Stomach (tissue), 9 donors: ENCODE results near the gene NPEPPS. TPM values are rescaled to one million over a fixed set of nuclear protein-coding genes. Genes with fewer than 3 reads are reported as not detected.

Source experiments
- DNase-seq, 2 donors: peaks; one replicate each; pipeline versions ENCODE4 v3.0.0 to v3.0.0-alpha.2; 2013 to 2019
- H3K27ac ChIP-seq, 5 donors: fragments of 200-600 bp in 4 of 5; sonication (generic) in 4 of 5; one replicate each; pipeline ENCODE4 v1.5.1; 2013 to 2019; ENCODE audit warnings: mild to moderate bottlenecking in 1 of 5, moderate library complexity in 1 of 5
- H3K27me3 ChIP-seq, 3 donors: fragments of 200-600 bp; sonication (generic); one replicate each; pipeline ENCODE4 v1.5.1; 2017 to 2019; ENCODE audit warnings: mixed run types in 1 of 3
- H3K36me3 ChIP-seq, 4 donors: fragments of 200-600 bp; sonication (generic); 1 replicate in 3 of 4; 2 replicates in 1 of 4; pipeline ENCODE4 v1.5.1; 2016 to 2019
- H3K4me1 ChIP-seq, 4 donors: fragments of 200-600 bp; sonication (generic); one replicate each; pipeline ENCODE4 v1.5.1; 2016 to 2019
- H3K4me3 ChIP-seq, 4 donors: fragments of 200-600 bp; sonication (generic) in 3 of 4; one replicate each; pipeline ENCODE4 v1.5.1; 2016 to 2019; ENCODE audit warnings: mild to moderate bottlenecking in 1 of 4
- H3K9me3 ChIP-seq, 4 donors: fragments of 200-600 bp; sonication (generic); one replicate each; pipeline ENCODE4 v1.5.1; 2016 to 2019
- EP300 ChIP-seq: sonication (generic); formaldehyde crosslinking; IDR thresholded peaks from one replicate; pipeline ENCODE4 v1.6.1; 2017; ENCODE audit warnings: antibody characterized with exemption
- POLR2A ChIP-seq, 4 donors: fragments of 450-650 bp; IDR thresholded peaks; one replicate each; pipeline ENCODE4 v1.6.1; 2016; ENCODE audit warnings: antibody characterized with exemption in 4 of 4, control low read depth in 2 of 4, mild to moderate bottlenecking in 1 of 4, moderate library complexity in 1 of 4
- POLR2AphosphoS5 ChIP-seq, 3 donors: sonication (generic); formaldehyde crosslinking; IDR thresholded peaks; one replicate each; pipeline ENCODE4 v1.6.1; 2016; ENCODE audit warnings: antibody characterized with exemption in 3 of 3
- WGBS, 5 donors: extraction: QIAGEN DNeasy Blood & Tissue Kit in 3 of 5; methylation state at CpG; one replicate each; pipeline versions ENCODE4 v1.1.5 to v1.1.7; 2013 to 2018; 5-methylcytosine and 5-hydroxymethylcytosine counted together
- intact Hi-C: fragments of 100-400 bp; cut with DNase I; formaldehyde crosslinking; loops from one replicate; pipeline ENCODE4 v1.15.1; 2023; ENCODE audit warnings: low total_unique reads
- polyA plus RNA-seq, 3 donors: library from polyadenylated mRNA; stranded (reverse); fragments of 200-250 nt; gene quantifications; one replicate each; pipeline ENCODE4 v1.2.3, GENCODE V29; 2013
- total RNA-seq, 5 donors: library from RNA; depleted of rRNA; stranded (reverse); fragments of >200 nt; gene quantifications; one replicate each; pipeline versions ENCODE4 v1.1.0 to v1.2.3, GENCODE V29; 2014 to 2016
- TF ChIP-seq, protein P1 (sequence below), 7 experiments: fragments of 450-650 bp in 4 of 7; fragments of 200-600 bp in 3 of 7; sonication (generic) in 3 of 7; IDR thresholded peaks; one replicate each; pipeline ENCODE4 v1.5.1; 2016 to 2019; ENCODE audit warnings: antibody characterized with exemption in 7 of 7, control low read depth in 2 of 7, mild to moderate bottlenecking in 1 of 7
- donor health status: healthy with polysubstance abuse.
- donor health status: Bipolar disorder and iron deficiency.
- donor health status: healthy.

The NPEPPS gene
- total and polyA plus RNA-seq, 8 donors = 19.9 to 243 (median 124) TPM

DNA sequence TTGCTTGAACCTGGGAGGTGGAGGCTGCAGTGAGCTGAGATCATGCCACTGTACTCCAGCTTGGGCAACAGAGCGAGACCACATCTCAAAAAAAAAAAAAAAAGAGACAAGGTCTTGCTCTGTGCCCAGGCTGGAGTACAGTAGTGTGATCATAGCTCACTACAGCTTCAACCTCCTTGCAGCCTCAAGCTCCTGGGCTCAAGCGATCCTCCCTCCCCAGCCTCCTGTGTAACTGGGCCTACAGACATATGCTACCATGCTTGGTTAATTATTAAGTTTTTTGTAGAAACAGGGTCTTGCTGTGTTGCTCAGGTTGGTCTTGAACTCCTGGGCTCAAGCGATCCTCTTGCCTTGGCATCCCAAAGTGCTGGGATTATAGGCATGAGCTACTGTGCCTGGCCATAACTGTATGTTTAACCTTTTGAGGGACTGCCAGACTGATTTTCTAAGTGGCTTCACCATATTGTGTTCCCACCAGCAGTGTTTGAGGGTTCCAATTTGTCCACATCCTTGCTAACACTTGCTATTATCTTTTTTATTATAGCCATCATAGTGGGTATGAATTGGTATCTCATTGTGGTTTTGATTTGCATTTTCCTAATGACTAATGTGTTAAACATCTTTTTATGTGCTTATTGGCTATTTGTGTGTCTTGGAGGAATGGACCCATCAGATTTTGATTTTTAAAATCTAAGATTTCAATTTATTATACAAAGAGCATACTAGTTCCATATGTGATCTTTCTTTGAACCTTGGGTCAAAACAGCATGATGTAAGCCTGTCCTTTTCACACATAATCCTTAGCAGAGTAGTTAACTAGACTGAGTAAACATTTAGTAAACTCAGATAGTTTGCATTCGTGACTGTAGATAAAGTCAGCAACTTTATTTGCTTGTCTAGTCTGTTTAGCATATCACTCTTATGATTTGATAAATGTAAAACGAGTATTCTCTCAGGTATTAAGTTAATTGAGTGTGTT lies 80.8 kb downstream of the NPEPPS start:
- Histone ChIP-seq H3K36me3 (peaks cover 16 to 81% (median 73%) of the 10 kb centered on the region in 4 donors), H3K27me3 (no peaks in the 10 kb centered on the region), H3K4me3 (no peak overlapping the region), H3K4me1 (peaks cover 3 to 36% (median 12%) of the 10 kb centered on the region in 4 donors), H3K9me3 (no peaks in the 10 kb centered on the region), H3K27ac (peak overlapping the region in 1 of 5 donors; percentile 26)
- no peak for DNase-seq
- intact Hi-C loops = no loop called here
- WGBS, 5 donors = 68 to 77% (median 75%) methylated on average over 5 of the region's 5 CpGs
- no peak for TF ChIP-seq POLR2AphosphoS5 (IDR thresholded peaks at IDR 0.05)
- TF ChIP-seq EP300 = no peak
- TF ChIP-seq POLR2A (IDR thresholded peaks at IDR 0.05) = no peak
- TF ChIP-seq, protein P1, sequence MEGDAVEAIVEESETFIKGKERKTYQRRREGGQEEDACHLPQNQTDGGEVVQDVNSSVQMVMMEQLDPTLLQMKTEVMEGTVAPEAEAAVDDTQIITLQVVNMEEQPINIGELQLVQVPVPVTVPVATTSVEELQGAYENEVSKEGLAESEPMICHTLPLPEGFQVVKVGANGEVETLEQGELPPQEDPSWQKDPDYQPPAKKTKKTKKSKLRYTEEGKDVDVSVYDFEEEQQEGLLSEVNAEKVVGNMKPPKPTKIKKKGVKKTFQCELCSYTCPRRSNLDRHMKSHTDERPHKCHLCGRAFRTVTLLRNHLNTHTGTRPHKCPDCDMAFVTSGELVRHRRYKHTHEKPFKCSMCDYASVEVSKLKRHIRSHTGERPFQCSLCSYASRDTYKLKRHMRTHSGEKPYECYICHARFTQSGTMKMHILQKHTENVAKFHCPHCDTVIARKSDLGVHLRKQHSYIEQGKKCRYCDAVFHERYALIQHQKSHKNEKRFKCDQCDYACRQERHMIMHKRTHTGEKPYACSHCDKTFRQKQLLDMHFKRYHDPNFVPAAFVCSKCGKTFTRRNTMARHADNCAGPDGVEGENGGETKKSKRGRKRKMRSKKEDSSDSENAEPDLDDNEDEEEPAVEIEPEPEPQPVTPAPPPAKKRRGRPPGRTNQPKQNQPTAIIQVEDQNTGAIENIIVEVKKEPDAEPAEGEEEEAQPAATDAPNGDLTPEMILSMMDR (IDR thresholded peaks at IDR 0.05) = no peak

DNA sequence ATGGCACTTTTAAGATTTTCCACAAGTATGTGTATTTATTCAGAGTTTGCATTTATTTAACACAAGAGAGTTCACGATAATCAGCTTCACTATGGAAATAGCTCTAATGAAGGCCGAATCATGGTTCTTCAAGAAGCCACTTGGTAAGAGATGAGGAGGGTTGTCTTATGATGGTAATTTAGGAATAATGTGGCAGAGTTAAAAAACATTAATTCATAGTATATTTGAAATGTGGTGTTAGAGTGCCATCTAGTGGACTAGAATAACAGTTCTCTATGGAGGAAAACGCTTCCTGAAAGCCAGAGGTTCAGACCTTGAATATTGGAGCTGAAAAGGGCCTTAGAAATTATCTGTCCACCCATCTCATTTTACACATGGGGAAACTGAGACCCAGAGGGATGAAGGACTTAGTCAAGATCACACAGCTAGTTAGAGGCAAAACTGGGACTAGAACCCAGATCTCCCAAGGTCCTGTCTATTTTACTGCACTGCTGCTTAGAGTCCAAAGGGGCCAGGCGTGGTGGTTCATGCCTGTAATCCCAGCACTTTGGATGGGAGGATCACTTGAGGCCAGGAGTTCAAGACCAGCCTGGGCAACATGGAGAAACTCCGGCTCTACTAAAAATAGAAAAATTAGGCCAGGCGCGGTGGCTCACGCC lies 85.0 kb downstream of the NPEPPS start:
- peak in 1 of 2 donors; percentile 77 for DNase-seq
- Histone ChIP-seq H3K27ac (peak overlapping the region in 1 of 5 donors; percentile 33), H3K9me3 (no peaks in the 10 kb centered on the region), H3K4me3 (no peak overlapping the region), H3K36me3 (peaks cover 33 to 84% (median 81%) of the 10 kb centered on the region in 4 donors), H3K27me3 (no peaks in the 10 kb centered on the region), H3K4me1 (peaks cover 7 to 40% (median 24%) of the 10 kb centered on the region in 4 donors)
- TF ChIP-seq EP300 (no peak), POLR2A (IDR thresholded peaks at IDR 0.05) (peak in 1 of 4 donors; percentile 13), POLR2AphosphoS5 (IDR thresholded peaks at IDR 0.05) (peak in 1 of 3 donors; percentile 11)
- TF ChIP-seq, protein P1 (IDR thresholded peaks at IDR 0.05) = peak in 5 of 7 experiments; percentile 46 to 78 (median 70)
- 57 to 80% (median 76%) methylated on average over 6 to 8 of the region's 8 CpGs for WGBS, 5 donors
- intact Hi-C loops = no loop called here

DNA sequence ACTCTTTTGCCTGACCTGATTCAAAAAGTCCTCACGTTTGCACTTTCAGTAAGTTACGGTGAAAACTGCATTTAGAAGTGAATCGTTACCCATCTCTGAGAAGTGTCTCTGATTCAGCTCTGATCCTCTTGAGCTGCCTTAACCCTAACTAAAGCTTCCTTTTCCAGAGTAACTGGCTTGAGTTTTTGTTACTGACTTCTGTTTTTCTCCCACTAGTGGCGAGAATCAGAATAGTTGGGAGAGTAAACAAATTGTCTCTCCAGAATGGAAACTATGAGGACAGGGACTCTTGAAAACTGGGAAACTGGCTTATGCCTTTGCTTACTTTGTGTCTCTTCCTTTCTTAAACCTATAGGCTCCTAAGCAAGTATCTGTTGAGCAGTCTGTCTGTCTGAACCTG lies 87.5 kb downstream of the NPEPPS start:
- TF ChIP-seq POLR2A (IDR thresholded peaks at IDR 0.05) (no peak), POLR2AphosphoS5 (IDR thresholded peaks at IDR 0.05) (no peak), EP300 (no peak)
- TF ChIP-seq, protein P1 (IDR thresholded peaks at IDR 0.05) = no peak
- intact Hi-C loops = no loop called here
- Histone ChIP-seq H3K9me3 (no peaks in the 10 kb centered on the region), H3K4me3 (no peak overlapping the region), H3K4me1 (peaks cover 9 to 42% (median 27%) of the 10 kb centered on the region in 4 donors), H3K27ac (peak overlapping the region in 2 of 5 donors; percentile 18 to 65), H3K36me3 (peaks cover 23 to 93% (median 88%) of the 10 kb centered on the region in 4 donors), H3K27me3 (no peaks in the 10 kb centered on the region)
- 49 to 66% (median 61%) methylated on average over 4 of the region's 4 CpGs for WGBS, 5 donors
- no peak for DNase-seq

DNA sequence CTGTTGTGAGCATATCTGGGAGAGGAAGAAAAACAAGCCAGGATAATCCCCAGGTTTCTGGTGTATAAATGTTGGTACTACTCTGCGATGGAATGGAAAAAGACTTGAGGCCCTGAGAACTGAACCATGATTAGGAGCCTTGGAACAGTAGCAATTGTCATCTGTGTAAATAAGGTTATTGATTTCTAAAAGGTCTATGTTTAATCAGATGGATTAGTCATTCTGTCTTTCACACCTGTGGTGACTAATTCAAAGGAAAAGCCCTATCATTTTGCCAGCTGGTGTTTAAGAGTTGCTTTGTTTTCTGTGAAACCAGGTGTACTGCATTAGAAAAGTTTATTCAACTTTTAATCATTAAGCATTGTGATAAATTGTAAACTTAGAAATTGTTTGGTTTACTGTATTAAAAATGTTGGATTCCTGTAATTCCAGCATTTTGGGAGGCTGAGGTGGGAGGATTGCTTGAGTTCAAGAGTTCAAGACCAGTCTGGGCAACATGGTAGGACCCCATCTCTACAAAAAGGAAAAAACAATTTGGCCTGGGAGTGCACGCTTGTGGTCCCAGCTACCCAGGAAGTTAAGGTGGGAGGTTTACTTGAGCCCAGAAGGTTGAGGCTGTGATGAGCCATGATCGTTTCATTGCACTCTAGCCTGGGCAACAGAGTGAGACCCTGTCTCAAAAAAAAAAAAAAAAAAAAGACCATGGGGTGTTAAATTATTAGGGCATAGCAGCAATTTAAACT lies 89.8 kb downstream of the NPEPPS start:
- Histone ChIP-seq H3K27me3 (no peaks in the 10 kb centered on the region), H3K27ac (peak overlapping the region in 2 of 5 donors; percentile 46 to 65), H3K4me1 (peaks cover 9 to 42% (median 27%) of the 10 kb centered on the region in 4 donors), H3K36me3 (peaks cover 17 to 93% (median 86%) of the 10 kb centered on the region in 4 donors), H3K4me3 (no peak overlapping the region), H3K9me3 (no peaks in the 10 kb centered on the region)
- intact Hi-C loops = no loop called here
- WGBS, 5 donors = 65 to 81% (median 74%) methylated on average over 3 of the region's 3 CpGs
- TF ChIP-seq POLR2A (IDR thresholded peaks at IDR 0.05) (no peak), POLR2AphosphoS5 (IDR thresholded peaks at IDR 0.05) (no peak), EP300 (no peak)
- TF ChIP-seq, protein P1 (IDR thresholded peaks at IDR 0.05) = no peak
- no peak for DNase-seq
